HL-60 (cell line): ENCODE results near the gene MYO5B.

Source experiments
- GABPA ChIP-seq: IDR thresholded peaks from 2 replicates; pipeline ENCODE4 v1.6.1; 2012; ENCODE audit warnings: low read depth
- POLR2AphosphoS5 ChIP-seq: IDR thresholded peaks from 2 replicates; pipeline ENCODE4 v1.6.1; 2012; ENCODE audit warnings: low read depth
- REST ChIP-seq: IDR thresholded peaks from 2 replicates; pipeline ENCODE4 v1.6.1; 2012; ENCODE audit warnings: low read depth; ENCODE audit not compliant: insufficient replicate concordance
- SPI1 ChIP-seq: IDR thresholded peaks from 2 replicates; pipeline ENCODE4 v1.6.1; 2012; ENCODE audit warnings: low read depth, mild to moderate bottlenecking, borderline replicate concordance
- TF ChIP-seq, protein P1 (sequence below): IDR thresholded peaks from one replicate; pipeline ENCODE4 v1.5.1; 2011; ENCODE audit warnings: low read length, control low read depth, inconsistent platforms; ENCODE audit not compliant: insufficient read depth

- TF ChIP-seq, protein P1, sequence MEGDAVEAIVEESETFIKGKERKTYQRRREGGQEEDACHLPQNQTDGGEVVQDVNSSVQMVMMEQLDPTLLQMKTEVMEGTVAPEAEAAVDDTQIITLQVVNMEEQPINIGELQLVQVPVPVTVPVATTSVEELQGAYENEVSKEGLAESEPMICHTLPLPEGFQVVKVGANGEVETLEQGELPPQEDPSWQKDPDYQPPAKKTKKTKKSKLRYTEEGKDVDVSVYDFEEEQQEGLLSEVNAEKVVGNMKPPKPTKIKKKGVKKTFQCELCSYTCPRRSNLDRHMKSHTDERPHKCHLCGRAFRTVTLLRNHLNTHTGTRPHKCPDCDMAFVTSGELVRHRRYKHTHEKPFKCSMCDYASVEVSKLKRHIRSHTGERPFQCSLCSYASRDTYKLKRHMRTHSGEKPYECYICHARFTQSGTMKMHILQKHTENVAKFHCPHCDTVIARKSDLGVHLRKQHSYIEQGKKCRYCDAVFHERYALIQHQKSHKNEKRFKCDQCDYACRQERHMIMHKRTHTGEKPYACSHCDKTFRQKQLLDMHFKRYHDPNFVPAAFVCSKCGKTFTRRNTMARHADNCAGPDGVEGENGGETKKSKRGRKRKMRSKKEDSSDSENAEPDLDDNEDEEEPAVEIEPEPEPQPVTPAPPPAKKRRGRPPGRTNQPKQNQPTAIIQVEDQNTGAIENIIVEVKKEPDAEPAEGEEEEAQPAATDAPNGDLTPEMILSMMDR = no peak
- no peak for TF ChIP-seq POLR2AphosphoS5
- no peak for TF ChIP-seq GABPA
- no peak for TF ChIP-seq REST
- TF ChIP-seq SPI1 = no peak
Observed at GRCh38 chr18:49968644-49969309, 226.2 kb downstream of the MYO5B start.
